GM23338 (cell line): ENCODE results near the gene KCNB1. TPM values are rescaled to one million over a fixed set of nuclear protein-coding genes. Genes with fewer than 3 reads are reported as not detected.

Experiments
- ATAC-seq: fragments of 200-7000 bp; cut with Tn5 transposase; 3 replicates; pipeline ENCODE4 v1.9.1; 2020
- DNase-seq: peaks from one replicate; pipeline ENCODE4 v3.0.0-alpha.2; 2015; ENCODE audit warnings: low spot score
- H2AFZ ChIP-seq: fragments of 200-600 bp; sonication (generic); 2 replicates; pipeline ENCODE4 v1.8.0; 2016; ENCODE audit warnings: antibody characterized with exemption, mild to moderate bottlenecking, moderate library complexity
- H3F3A ChIP-seq: fragments of 200-600 bp; sonication (generic); replicated peaks from 2 replicates; pipeline ENCODE4 v1.8.0; 2017; ENCODE audit warnings: antibody characterized with exemption, mixed run types, low read depth
- H3K27ac ChIP-seq: fragments of 200-600 bp; sonication (generic); 2 replicates; pipeline ENCODE4 v1.6.1; 2016; ENCODE audit warnings: low read depth
- H3K27me3 ChIP-seq: fragments of 200-600 bp; sonication (generic); 2 replicates; pipeline ENCODE4 v1.8.0; 2016; ENCODE audit warnings: mild to moderate bottlenecking, mixed run types, moderate library complexity; ENCODE audit not compliant: insufficient read depth
- H3K36me3 ChIP-seq: fragments of 200-600 bp; sonication (generic); 2 replicates; pipeline ENCODE4 v1.8.0; 2016; ENCODE audit warnings: mild to moderate bottlenecking; ENCODE audit not compliant: insufficient read depth
- H3K4me1 ChIP-seq: fragments of 200-600 bp; sonication (generic); 2 replicates; pipeline ENCODE4 v1.8.0; 2016; ENCODE audit warnings: mild to moderate bottlenecking, moderate library complexity; ENCODE audit not compliant: insufficient read depth
- H3K4me2 ChIP-seq: fragments of 200-600 bp; sonication (generic); 2 replicates; pipeline ENCODE4 v1.7.1; 2017; ENCODE audit warnings: mixed run types
- H3K4me3 ChIP-seq: fragments of 200-600 bp; sonication (generic); 2 replicates; pipeline ENCODE4 v1.6.1; 2016; ENCODE audit warnings: mixed run types
- H3K79me2 ChIP-seq: fragments of 200-600 bp; sonication (generic); replicated peaks from 2 replicates; pipeline ENCODE4 v1.8.0; 2017; ENCODE audit warnings: mild to moderate bottlenecking; ENCODE audit not compliant: insufficient read depth
- H3K9me2 ChIP-seq: fragments of 200-600 bp; sonication (generic); 2 replicates; pipeline ENCODE4 v1.8.0; 2017; ENCODE audit not compliant: insufficient read depth
- H4K20me1 ChIP-seq: fragments of 200-600 bp; sonication (generic); replicated peaks from 2 replicates; pipeline ENCODE4 v1.8.0; 2017; ENCODE audit warnings: mild to moderate bottlenecking; ENCODE audit not compliant: insufficient read depth
- H3K27ac Mint-ChIP-seq: 2 replicates; pipeline ENCODE4 v1.8.0; 2020; ENCODE audit warnings: inconsistent platforms, mild to moderate bottlenecking, moderate library complexity, mixed read lengths
- H3K27me3 Mint-ChIP-seq: 3 replicates; pipeline ENCODE4 v1.8.0; 2022; ENCODE audit warnings: low read depth, mild to moderate bottlenecking, moderate library complexity, mixed read lengths, inconsistent platforms; ENCODE audit not compliant: insufficient read depth, poor library complexity
- H3K36me3 Mint-ChIP-seq: 3 replicates; pipeline ENCODE4 v1.8.0; 2021; ENCODE audit warnings: low read depth, mild to moderate bottlenecking, inconsistent platforms, moderate library complexity, mixed read lengths
- H3K4me1 Mint-ChIP-seq: 3 replicates; pipeline ENCODE4 v1.8.0; 2020; ENCODE audit warnings: mild to moderate bottlenecking, inconsistent platforms, mixed read lengths
- H3K4me3 Mint-ChIP-seq: 3 replicates; pipeline ENCODE4 v1.8.0; 2021; ENCODE audit warnings: moderate library complexity, mild to moderate bottlenecking, inconsistent platforms, mixed read lengths
- H3K9me3 Mint-ChIP-seq: 3 replicates; pipeline ENCODE4 v1.8.0; 2020; ENCODE audit warnings: moderate library complexity, mild to moderate bottlenecking, inconsistent platforms, mixed read lengths
- CREB1 ChIP-seq: fragments of 250-450 bp; sonication (Bioruptor Pico); IDR thresholded peaks from 2 replicates; pipeline ENCODE4 v1.5.0; 2020; ENCODE audit warnings: low read depth, mild to moderate bottlenecking, moderate library complexity
- EZH2 ChIP-seq: fragments of 200-600 bp; sonication (generic); IDR thresholded peaks from one replicate; pipeline ENCODE4 v1.8.0; 2017; ENCODE audit warnings: antibody characterized with exemption, mild to moderate bottlenecking, low read depth; ENCODE audit not compliant: unreplicated experiment
- EZH2phosphoT487 ChIP-seq: fragments of 200-600 bp; sonication (generic); IDR thresholded peaks from one replicate; pipeline ENCODE4 v1.8.1; 2018; ENCODE audit warnings: antibody characterized with exemption; ENCODE audit not compliant: unreplicated experiment
- NANOG ChIP-seq: IDR thresholded peaks from 2 replicates; pipeline ENCODE4 v1.6.1; 2016; ENCODE audit warnings: antibody characterized with exemption, borderline replicate concordance
- STAT1 ChIP-seq: IDR thresholded peaks from one replicate; pipeline ENCODE4 v1.6.1; 2016; ENCODE audit warnings: antibody characterized with exemption; ENCODE audit not compliant: unreplicated experiment
- ZNF114 ChIP-seq: fragments of 250-450 bp; sonication (Bioruptor Pico); IDR thresholded peaks from 2 replicates; pipeline ENCODE4 v1.5.0; 2020; ENCODE audit warnings: mild to moderate bottlenecking, moderate library complexity
- ZNF331 ChIP-seq: fragments of 250-450 bp; sonication (Bioruptor Pico); IDR thresholded peaks from 2 replicates; pipeline ENCODE4 v1.5.0; 2020; ENCODE audit warnings: low read depth, mild to moderate bottlenecking, moderate library complexity
- polyA plus RNA-seq: library from polyadenylated mRNA; unstranded; fragments of >200 nt; fragmentation: Nextera tagmentation; extraction: Ambion mirVana; gene quantifications from 2 replicates; pipeline ENCODE4 v1.2.1, GENCODE V29; 2016
- total RNA-seq: library from RNA; depleted of rRNA; stranded (reverse); fragments of >200 nt; shearing (Covaris generic); gene quantifications from 2 replicates; pipeline ENCODE4 v1.2.3, GENCODE V29; 2014
- TF ChIP-seq, protein P1 (sequence below): fragments of 250-450 bp; sonication (Bioruptor Pico); IDR thresholded peaks from 2 replicates; pipeline ENCODE4 v1.5.0; 2020; ENCODE audit warnings: mild to moderate bottlenecking, moderate library complexity
- TF ChIP-seq, protein P2 (sequence below), 2 experiments: fragments of 200-600 bp in 1 of 2; sonication (generic) in 1 of 2; conservative IDR thresholded peaks; 2 replicates each; pipeline versions ENCODE4 v1.5.1 to v1.6.1; 2016 to 2017; ENCODE audit warnings: antibody characterized with exemption in 2 of 2, low read depth in 2 of 2, mild to moderate bottlenecking in 2 of 2, moderate library complexity in 1 of 2
- TF ChIP-seq, protein P3 (sequence below): IDR thresholded peaks from 2 replicates; pipeline ENCODE4 v1.6.1; 2016; ENCODE audit warnings: antibody characterized with exemption

The KCNB1 gene
- total and polyA plus RNA-seq, 2 experiments from 2014 or later: 0.28 to 0.29 TPM

DNA sequence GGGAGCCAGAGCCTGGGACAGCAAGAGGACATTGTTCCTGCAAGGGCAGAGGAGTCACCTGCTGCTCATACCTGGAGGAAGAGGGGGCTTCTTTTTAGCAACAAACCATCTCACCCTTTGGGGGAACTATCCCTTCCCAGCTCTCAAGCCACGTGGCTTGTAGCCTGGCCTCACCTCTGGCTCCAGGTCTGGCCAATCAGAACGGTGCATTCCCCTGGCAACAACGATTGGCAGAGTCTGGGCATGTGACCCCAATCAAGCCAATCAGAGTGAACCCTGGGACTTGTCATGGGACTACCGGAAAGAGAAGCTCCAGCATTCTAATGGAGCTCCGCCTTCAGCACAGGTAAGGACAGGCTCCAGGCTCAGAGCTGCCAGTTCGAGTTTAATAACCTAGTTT, 33.6 kb downstream of the KCNB1 start (continued):
- TF ChIP-seq, protein P1, sequence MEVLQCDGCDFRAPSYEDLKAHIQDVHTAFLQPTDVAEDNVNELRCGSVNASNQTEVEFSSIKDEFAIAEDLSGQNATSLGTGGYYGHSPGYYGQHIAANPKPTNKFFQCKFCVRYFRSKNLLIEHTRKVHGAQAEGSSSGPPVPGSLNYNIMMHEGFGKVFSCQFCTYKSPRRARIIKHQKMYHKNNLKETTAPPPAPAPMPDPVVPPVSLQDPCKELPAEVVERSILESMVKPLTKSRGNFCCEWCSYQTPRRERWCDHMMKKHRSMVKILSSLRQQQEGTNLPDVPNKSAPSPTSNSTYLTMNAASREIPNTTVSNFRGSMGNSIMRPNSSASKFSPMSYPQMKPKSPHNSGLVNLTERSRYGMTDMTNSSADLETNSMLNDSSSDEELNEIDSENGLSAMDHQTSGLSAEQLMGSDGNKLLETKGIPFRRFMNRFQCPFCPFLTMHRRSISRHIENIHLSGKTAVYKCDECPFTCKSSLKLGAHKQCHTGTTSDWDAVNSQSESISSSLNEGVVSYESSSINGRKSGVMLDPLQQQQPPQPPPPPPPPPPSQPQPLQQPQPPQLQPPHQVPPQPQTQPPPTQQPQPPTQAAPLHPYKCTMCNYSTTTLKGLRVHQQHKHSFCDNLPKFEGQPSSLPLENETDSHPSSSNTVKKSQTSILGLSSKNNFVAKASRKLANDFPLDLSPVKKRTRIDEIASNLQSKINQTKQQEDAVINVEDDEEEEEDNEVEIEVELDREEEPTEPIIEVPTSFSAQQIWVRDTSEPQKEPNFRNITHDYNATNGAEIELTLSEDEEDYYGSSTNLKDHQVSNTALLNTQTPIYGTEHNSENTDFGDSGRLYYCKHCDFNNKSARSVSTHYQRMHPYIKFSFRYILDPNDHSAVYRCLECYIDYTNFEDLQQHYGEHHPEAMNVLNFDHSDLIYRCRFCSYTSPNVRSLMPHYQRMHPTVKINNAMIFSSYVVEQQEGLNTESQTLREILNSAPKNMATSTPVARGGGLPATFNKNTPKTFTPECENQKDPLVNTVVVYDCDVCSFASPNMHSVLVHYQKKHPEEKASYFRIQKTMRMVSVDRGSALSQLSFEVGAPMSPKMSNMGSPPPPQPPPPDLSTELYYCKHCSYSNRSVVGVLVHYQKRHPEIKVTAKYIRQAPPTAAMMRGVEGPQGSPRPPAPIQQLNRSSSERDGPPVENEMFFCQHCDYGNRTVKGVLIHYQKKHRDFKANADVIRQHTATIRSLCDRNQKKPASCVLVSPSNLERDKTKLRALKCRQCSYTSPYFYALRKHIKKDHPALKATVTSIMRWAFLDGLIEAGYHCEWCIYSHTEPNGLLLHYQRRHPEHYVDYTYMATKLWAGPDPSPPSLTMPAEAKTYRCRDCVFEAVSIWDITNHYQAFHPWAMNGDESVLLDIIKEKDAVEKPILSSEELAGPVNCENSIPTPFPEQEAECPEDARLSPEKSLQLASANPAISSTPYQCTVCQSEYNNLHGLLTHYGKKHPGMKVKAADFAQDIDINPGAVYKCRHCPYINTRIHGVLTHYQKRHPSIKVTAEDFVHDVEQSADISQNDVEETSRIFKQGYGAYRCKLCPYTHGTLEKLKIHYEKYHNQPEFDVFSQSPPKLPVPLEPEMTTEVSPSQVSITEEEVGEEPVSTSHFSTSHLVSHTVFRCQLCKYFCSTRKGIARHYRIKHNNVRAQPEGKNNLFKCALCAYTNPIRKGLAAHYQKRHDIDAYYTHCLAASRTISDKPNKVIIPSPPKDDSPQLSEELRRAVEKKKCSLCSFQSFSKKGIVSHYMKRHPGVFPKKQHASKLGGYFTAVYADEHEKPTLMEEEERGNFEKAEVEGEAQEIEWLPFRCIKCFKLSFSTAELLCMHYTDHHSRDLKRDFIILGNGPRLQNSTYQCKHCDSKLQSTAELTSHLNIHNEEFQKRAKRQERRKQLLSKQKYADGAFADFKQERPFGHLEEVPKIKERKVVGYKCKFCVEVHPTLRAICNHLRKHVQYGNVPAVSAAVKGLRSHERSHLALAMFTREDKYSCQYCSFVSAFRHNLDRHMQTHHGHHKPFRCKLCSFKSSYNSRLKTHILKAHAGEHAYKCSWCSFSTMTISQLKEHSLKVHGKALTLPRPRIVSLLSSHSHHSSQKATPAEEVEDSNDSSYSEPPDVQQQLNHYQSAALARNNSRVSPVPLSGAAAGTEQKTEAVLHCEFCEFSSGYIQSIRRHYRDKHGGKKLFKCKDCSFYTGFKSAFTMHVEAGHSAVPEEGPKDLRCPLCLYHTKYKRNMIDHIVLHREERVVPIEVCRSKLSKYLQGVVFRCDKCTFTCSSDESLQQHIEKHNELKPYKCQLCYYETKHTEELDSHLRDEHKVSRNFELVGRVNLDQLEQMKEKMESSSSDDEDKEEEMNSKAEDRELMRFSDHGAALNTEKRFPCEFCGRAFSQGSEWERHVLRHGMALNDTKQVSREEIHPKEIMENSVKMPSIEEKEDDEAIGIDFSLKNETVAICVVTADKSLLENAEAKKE: no peak
- TF ChIP-seq, protein P2, sequence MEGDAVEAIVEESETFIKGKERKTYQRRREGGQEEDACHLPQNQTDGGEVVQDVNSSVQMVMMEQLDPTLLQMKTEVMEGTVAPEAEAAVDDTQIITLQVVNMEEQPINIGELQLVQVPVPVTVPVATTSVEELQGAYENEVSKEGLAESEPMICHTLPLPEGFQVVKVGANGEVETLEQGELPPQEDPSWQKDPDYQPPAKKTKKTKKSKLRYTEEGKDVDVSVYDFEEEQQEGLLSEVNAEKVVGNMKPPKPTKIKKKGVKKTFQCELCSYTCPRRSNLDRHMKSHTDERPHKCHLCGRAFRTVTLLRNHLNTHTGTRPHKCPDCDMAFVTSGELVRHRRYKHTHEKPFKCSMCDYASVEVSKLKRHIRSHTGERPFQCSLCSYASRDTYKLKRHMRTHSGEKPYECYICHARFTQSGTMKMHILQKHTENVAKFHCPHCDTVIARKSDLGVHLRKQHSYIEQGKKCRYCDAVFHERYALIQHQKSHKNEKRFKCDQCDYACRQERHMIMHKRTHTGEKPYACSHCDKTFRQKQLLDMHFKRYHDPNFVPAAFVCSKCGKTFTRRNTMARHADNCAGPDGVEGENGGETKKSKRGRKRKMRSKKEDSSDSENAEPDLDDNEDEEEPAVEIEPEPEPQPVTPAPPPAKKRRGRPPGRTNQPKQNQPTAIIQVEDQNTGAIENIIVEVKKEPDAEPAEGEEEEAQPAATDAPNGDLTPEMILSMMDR (conservative IDR thresholded peaks at IDR 0.05; ENCODE audit: low read depth in 2 of 2): no peak
- TF ChIP-seq EZH2: no peak

DNA sequence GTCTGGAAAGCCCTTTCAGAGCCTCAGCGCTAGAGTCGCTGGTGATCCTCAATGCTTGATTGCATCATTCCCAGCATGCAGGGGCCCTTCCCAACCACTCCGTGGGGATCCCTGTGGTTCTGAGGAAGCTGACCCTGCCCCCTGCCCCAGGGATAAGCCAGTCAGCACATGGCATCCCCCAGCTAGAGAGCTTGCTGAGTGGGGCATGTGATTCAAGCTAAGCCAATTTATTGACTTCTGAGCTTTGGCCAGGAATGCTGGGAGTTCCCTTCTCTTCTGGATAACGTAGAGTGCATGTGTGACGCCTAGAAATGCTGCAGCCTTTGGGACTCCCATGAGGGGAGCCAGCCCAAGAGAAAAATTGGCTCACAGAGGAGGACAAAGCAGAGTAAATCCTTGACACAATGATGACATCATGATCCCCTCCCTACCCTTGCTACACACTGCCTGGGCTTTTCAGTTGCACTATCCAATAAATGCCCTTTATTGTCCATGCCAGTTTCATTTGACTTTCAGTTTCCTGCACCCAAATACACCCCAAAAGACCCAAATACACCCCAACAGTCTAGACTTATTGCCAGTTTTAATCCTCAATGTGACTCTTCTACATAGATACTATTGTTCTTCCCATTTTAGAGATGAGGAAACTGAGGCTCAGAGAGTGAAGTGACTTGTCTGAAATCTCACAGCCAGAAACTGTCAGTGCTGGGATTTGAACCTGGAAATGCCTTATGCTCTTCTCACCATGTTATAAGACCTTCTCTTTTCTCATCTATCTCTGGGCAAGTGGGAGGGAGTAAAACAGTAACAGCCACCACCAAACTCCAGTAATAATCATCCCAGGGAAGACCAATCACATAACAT, 34.3 kb downstream of the KCNB1 start:
- H3K4me3 Mint-ChIP-seq: no peak overlapping the region; the same call in 2 of the 3 replicates
- H3F3A ChIP-seq: no peaks in the 10 kb centered on the region
- no peaks in the 10 kb centered on the region for H3K9me2 ChIP-seq
- no peaks in the 10 kb centered on the region for H3K79me2 ChIP-seq
- no peak overlapping the region for H3K27ac ChIP-seq
- peak overlapping the region; percentile 80 for H2AFZ ChIP-seq
- ATAC-seq (peak; percentile 44), DNase-seq (no peak)
- no peaks in the 10 kb centered on the region for H3K27me3 ChIP-seq
- H3K36me3 ChIP-seq: no peaks in the 10 kb centered on the region
- no peaks in the 10 kb centered on the region; the same call in 1 of the 2 replicates for H4K20me1 ChIP-seq
- peaks cover 11% of the 10 kb centered on the region for H3K27me3 Mint-ChIP-seq
- H3K4me1 Mint-ChIP-seq: peaks cover 54% of the 10 kb centered on the region
- no peak overlapping the region for H3K4me3 ChIP-seq
- peak overlapping the region; percentile 56; the same call in 1 of the 2 replicates for H3K27ac Mint-ChIP-seq
- peaks cover 21% of the 10 kb centered on the region for H3K4me1 ChIP-seq
- H3K36me3 Mint-ChIP-seq: no peaks in the 10 kb centered on the region; the same call in 1 of the 3 replicates
- no peak overlapping the region for H3K4me2 ChIP-seq
- no peaks in the 10 kb centered on the region for H3K9me3 Mint-ChIP-seq
- no peak for TF ChIP-seq CREB1 (CRISPR knock-in tag)
- TF ChIP-seq, protein P3, sequence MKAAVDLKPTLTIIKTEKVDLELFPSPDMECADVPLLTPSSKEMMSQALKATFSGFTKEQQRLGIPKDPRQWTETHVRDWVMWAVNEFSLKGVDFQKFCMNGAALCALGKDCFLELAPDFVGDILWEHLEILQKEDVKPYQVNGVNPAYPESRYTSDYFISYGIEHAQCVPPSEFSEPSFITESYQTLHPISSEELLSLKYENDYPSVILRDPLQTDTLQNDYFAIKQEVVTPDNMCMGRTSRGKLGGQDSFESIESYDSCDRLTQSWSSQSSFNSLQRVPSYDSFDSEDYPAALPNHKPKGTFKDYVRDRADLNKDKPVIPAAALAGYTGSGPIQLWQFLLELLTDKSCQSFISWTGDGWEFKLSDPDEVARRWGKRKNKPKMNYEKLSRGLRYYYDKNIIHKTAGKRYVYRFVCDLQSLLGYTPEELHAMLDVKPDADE: no peak
- no peak for TF ChIP-seq ZNF114
- no peak for TF ChIP-seq EZH2phosphoT487
- TF ChIP-seq NANOG: no peak
- no peak for TF ChIP-seq ZNF331 (CRISPR knock-in tag)
- no peak for TF ChIP-seq STAT1
- TF ChIP-seq, protein P2 (conservative IDR thresholded peaks at IDR 0.05; ENCODE audit: low read depth in 2 of 2): no peak
